Activated CD8-positive, alpha-beta memory T cell treated with anti-CD3 and anti-CD28 coated beads, Interleukin-2, amount 50 U/mL, for 4 hours (primary cell): ENCODE results near the gene PLCH1.

ENCODE experiments used
- DNase-seq: peaks from one replicate; pipeline ENCODE4 v3.0.0-alpha.2; 2020

PLCH1 gene

DNA sequence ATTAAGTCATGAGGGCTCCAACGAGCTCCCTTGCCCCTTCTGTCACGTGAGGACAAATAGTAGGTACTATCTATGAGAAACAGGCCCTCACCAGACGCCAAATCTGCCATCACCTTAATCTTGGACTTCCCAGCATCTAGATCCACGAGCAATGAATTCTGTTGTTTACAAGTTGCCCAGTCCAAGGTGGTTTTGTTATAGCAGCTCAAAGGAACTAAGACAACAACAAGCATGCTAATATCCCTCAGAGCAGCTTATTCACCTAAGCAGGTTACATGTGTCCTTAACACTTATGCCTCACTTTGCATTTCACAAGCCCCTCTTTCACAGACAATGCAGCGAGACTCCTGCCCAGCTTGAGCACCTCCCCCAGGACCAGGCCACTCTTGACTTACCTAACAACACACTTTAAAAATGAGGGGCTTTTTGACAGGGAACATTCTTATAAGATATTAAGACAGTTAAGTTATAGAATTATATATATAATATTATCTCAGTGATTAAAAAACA is 219.5 kb downstream of the PLCH1 start:
- DNase-seq: no peak

DNA sequence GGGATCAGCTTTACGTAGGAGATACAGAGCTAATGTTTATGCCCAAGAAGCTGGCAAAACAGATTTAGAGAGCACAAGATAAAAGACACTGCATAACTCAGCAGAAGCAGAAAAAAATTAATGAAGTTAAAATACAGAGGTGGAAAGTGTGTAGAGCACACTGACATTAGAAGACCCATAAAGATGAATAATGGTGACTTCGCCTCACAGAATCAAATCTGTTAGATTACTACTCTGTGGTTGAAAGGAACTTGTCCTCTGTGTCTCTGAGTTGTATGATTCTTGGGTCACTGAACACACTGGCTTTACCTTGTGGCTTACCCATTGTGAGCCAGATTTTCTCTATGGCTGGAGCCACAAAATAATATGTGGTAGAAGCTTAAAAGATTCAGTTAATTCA is 224.4 kb downstream of the PLCH1 start:
- no peak for DNase-seq

DNA sequence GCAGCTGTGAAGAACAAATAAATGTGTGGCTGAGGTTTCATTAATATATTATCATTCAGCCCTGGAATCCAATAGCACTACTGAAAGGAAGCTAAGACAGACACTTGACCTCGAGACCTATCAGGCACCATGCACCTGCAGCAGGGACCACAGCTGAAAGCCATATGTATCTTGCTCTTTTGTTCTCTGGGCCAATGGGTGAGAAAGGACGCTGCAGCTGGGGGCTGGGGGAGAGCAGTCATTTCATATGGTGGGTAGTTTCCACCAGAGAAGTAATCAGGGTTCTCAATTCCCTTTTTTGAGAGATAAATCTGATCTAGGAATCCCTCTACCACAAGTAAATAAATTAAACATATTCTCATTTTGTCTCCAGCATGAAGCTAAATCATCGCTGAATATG is 225.8 kb downstream of the PLCH1 start:
- DNase-seq: no peak

DNA sequence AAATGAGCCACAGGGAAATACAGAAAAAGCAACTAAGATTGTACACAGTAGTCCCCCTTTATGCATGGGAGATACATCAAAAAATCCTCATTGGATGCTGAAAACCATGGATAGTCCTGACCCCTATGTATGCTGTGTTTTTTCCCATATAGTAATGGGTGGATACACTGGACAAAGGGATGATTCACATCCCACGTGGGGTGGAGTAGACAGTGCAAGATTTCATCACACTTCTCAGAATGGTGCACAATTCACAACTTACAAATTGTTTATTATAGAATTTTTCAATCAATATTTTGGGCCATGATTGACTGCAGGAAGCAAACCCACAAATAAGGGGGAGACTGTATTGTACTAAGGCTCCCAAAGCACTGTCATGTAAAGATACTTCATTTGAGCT is 227.0 kb downstream of the PLCH1 start:
- DNase-seq: no peak

DNA sequence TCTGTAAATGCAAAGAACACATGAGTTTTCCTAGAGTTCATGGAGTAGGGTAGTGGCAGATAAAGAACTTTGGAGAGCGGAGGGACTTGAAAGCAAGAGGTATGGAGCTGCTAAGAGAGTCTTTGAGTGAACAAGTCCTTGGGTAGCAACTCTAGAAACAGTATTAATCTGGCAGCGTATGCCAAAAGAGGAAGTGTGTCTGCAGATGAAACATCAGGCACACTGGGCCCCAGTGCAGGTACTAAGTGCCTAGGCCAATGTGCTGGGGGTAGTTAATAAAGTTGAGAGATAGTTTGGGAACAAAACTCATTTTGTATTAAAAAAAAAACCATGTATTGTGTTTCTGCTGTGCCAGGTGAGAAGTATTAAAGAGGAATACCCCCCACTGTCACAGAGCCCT is 228.4 kb downstream of the PLCH1 start:
- no peak for DNase-seq

DNA sequence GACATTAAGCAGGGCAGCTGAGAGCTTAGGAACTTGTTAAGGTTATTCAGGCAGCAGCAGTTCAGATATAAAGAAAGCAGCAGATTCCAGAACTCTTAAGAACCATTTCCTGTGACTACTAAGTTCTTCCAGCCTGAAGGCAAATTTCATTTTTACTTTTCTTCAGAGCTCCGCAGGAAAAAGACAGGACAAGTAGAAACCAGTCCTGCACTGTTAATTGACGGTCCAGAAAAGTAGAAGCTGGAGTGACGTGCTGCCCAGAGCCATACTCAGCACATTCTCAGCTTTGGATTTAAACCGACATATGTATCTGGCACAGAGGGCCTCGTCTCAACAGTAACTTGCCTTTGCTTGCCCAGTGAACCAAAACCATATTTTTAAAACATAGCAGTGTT is 232.0 kb downstream of the PLCH1 start:
- no peak for DNase-seq

DNA sequence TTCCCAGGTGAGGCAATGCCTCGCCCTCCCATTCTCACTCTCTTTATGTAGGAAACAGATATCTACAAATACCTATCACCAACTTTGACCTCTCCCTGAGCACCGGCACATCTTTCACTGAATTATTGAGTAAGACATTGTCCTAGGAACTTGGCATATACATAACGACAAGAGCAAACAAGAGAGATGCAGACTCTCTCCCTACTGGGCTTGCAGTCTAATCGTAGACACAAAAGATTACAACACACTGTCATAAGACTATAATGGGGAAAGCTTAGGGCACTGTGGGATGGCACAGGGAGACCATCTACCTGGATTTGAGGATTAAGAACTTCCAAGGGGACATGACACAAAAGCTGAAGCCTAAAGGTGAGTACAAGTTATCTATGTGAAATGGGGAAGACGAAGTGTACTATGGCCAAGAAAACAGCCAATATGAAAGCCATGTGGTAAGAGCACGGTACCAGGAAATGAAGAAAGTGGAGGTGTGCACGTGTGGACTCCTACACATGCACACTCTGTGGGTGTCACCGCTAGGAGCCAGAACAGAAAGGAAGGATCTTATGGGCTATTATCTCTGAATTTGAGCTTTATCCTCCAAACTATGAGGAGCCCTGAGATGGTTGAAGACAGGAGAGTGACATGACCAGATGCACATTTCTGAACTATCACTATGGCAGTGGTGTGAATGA is 232.6 kb downstream of the PLCH1 start:
- DNase-seq: no peak

DNA sequence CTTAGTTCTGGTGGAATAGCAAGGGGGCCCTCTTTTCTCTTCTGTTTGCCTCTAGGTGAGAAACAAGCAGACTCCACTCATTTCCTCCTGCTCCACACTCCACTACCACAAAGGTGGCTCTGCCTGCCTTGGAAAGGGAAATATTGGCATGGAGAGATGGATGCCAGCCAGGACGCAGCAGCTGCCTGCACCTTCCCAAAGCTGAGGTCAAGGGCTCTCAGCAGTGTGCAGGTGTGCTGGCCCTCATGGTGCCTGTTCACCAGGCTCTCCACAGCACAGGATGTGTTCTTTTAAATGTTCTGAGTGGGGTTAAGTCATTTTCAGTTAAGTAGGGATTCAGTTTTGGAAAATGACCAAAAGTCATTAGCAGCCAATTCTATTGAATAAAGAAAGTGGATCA is 240.2 kb downstream of the PLCH1 start:
- DNase-seq: no peak

DNA sequence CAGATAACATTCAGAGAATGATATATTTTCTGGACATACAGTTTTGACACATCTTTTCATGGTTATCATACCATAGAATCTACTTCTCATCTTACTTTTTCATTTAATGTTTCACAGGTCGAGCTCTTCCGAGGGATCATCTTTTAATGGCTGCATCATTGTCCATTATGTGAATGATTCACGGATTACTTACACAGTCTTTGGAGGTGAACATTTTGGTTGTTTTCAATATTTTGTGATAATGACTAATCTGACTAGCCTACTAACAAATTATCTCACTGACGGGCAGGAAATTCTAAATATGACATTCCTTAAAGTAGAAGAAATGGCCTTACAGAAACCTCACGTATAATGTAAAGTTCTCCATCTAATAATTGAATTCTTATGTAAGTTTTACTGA is 242.2 kb downstream of the PLCH1 start:
- no peak for DNase-seq

DNA sequence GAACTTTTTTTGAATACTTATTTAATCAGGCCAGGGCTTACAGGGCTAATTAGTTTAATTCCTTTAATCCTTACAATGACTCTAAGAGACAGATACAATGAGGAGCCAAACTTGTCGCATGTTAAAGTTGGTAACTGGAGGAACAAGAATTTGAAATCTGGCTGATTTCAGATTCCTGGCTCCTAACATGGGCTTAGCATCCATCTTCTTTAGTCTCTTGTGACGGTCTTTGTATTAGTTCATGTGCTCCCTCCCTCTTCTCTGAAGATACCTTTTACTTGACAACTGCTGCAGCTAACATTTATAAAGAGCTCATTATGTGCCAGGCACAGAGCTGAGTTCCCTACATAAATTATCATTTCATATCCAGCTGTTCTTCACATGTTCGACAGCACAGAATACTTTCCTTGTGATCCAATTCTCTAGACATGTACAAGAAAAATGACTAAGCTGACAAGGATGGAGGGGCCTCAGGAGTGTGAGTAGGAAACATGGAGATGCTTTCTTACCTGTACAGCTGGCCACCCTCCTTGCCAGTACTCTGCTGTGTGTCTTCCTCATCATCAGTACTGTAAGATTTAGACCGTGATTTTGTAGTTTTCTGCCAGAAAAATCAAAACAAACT is 244.6 kb downstream of the PLCH1 start:
- DNase-seq: no peak

DNA sequence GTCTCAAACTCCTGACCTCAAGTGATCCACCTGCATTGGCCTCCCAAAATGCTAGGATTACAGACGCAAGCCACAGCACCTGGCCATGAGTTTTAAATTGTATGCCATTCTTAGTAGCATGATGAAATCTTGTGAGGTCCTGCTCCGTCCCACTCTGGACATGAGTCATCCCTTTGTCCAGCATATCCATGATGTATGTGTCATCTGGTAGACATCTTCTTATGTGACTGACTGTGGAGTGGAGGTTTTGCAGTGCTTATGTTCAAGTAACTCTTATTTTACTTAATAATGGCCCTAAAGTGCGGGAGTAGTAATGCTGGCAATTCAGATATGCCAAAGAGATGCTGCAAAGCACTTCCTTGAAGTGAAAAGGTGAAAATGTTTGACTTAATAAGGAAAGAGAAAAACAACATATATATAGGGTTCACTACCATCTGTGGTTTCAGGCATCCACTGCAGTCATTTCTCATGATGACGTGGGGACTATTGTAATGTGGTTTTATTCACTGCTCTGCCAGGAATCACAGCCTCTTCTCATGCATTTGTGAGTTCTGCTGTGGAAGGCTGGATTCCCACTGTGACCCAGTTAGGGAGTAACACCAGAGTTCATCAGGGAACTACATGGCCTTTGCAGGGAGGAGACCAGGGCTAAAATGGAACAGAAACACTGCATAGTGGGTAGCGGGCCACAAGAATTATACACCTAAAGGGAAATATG is 246.8 kb downstream of the PLCH1 start:
- no peak for DNase-seq

DNA sequence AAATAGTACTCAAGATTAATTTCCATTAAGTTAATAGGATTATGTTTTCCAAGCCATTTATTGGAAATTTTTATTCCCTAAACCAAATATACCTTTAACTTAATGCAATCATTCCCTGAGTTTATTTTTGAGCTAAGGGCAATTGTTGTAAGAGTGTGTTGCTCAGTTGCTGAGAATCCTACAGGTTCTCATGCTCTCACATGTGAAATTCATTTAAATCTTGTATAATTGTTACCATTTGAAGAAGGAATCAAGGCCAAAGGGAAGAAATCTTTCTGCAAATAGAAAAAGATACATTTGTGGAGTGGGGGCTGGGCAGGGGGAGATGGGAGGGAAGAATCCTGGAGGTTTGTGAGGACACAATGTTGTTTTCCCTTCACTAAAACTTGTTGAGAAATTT is 248.7 kb downstream of the PLCH1 start:
- DNase-seq: no peak

DNA sequence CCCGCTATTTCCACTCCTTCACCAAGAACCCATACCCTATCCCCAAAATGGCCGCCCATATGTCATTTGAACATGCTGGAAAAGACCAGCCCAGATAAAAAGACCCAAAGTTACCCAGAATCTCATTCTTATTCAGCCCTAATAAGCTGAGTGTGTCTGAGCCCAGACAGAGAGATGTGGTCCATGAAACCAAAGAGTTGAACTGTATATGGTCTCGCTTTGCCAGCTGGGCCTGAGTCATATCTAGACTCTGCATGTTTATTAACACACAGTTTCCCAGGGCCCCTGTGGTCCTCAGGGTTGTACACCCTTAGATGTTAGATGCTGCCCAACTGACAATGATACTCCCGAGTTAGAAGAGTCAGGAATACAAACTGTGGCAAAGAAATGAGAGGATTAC is 249.5 kb downstream of the PLCH1 start:
- no peak for DNase-seq

DNA sequence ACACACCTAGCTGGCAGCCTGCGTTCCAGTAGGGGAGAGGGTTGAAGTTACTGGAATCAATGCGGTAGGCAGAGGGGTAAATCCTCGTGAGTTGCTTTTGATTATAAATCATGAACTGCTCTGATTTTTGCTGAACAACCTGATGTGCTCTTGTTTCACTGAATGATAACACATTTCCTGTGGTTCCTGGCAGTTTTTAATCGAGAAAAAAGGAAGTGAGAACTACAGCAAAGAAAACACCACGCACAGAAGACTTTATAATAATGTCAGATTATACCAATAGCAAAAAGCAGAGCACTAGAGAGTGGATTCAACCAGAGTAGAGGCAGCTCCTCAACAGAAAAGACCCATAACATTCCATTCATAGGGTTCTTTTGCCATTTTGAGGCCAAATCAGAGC is 250.5 kb downstream of the PLCH1 start:
- DNase-seq: no peak

DNA sequence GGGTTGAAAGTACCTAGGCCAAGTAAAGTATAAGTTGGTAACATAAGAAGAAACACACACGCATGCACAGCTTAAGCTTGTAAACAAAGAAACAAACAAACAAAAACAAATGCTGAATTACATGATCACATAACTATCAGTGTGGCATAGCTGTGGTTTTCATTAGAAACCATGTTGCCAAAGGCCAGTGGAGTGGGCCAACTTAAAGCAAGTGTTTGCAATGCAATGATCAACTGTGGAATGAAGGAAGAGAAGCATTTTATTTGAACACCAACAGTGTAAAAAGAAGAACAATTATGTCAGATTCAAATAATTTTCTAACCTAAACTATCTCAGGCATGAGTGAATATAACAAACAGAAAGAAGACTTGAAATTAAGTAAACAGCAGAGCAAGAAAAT is 252.0 kb downstream of the PLCH1 start:
- DNase-seq: no peak

DNA sequence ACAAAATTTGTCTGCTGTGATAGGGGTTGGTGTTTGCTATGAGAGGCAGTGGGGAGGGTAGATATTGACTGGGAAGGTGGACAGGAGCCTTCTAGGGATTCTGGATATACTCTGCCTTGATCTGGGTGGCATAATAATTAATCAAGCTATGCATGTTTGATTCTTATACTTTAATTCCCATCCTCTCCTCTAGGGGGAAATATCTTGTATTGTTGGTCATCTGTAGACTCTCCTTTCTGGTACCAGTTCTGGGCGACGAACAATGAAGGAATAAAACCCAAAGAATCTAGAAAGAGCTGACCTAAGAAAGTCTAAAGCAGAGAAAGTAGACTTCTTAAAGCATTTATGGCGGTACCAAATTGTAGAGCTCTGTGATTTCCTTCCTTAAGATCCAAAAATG is 253.2 kb downstream of the PLCH1 start:
- no peak for DNase-seq

DNA sequence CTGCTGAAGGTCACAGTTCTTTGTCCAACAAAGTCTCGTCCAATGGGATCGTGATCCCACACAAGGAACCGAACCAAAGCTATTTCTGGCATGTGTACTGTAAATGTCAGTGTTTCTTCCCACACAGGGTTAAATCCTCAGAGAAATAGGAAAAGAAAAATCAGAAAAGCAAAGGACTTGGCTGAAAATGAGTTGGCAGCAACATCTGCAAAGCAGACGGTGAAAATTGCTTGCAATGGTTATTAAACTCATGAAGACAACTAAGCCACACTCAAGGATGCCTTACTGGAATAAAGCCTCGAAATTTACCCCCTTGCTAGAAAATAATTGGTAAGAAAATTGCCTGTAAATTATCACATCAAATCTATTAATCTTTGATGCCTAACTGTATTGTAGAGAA is 256.2 kb downstream of the PLCH1 start:
- no peak for DNase-seq

DNA sequence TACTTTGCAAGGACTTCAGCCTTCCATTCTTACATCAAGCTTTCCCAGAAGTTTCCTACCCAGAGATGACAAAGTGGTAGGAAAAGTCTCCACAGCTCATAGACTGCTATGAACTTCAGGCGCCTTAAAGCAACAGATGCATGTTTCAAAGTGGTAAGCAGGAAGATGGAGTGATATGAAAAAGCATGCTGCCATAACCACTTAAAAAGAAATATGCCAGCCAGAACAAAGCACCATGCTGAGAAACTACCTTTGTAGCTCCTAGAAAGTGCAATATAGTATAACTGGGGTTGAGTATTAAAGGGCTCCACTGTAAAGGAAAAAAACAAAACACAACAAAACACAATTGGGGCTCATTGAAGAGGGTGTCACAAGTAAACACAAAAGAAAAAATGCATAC is 259.0 kb downstream of the PLCH1 start:
- no peak for DNase-seq

DNA sequence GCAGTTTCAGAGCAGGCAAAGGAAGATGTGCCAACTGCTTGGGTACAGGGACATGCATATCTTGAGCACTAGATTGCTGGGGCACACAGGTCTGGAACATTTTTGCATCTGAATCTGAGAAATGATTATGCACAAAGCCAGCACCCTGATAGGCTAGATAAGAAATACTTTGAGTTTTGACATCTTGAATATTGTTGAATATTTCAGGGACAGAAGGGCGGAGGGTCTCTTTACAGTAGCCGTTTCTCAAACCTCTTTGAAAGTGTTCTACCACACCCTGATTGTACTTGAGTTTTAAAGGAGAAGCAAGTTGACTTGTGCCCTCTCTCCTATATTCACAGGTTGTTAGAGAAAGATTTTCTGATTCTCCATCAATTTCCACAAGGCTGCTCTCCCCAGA is 263.3 kb downstream of the PLCH1 start:
- no peak for DNase-seq

DNA sequence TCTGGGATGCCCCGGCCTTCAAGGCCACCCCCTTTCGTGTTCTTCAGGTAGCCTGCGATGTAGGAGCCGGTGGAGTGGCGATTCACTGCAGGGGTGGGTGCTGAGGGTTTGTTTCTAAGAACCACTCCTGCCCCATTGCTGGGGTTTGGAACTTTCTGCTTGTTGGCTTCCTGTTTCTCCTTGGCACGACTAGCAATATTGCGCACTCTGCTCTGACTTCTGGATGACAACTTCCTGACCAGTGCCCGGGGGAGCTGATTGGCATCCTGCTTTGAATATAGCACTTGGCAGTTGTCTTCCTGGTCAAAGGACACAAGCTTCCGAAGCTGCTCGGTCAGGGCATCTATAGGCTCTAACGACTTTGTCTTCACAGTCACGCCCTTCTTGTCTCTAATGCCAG is 263.8 kb downstream of the PLCH1 start:
- no peak for DNase-seq

DNA sequence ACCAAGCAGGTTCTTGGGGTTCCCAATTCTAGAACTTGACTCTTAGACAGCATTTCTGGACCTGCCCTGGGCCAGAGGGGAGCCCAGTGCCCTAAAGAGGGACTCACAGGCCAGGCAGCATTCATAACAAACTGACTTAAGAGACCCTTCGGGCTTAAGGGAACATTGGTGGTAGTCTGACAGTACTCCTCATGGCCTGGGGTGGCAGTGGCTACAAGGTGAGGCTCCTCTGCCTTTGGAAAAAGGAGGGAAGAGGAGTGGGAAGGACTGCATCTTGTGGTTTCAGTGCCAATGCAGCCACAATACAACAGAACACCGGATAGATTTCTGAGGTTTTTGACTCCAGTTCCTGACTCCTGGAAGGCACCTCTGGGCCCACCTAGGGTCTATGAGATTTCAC is 279.2 kb downstream of the PLCH1 start:
- DNase-seq: no peak

DNA sequence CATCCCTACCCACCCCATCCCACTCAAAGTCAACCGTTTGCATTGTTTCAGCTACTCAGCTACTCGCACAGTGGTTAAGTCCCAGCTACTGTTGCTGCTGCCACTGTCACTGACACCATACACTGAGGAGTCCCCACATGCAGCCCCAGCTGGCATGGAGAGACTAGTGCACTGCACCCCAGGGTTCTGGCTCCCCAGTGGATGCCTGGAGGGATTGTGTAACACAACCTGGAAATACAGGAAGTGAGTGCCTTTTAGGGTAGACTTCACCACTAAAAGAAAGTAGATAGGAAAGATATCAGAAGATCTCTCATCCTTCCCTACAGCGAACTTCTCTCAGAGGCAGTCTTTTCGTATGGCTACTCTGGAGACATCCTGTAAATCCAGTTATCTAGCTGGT is 282.2 kb downstream of the PLCH1 start:
- DNase-seq: no peak

DNA sequence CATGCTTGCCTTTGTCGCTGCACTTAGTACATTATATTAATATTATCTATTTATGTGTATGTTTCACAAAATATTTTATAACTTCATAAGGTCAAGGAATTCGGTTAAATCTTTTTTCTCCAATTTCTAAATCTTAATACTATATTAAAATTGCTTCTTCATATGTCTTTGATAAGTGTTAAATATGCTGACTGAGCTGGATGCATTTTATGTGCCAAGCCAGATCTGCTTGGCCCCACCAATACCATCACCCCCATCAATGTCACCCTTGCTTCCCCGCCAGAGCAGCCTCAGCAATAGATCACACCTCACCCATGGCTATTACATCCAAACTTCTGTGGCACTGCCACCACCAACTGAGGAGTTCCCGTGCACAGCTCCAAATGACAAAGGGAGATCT is 287.3 kb downstream of the PLCH1 start:
- no peak for DNase-seq

DNA sequence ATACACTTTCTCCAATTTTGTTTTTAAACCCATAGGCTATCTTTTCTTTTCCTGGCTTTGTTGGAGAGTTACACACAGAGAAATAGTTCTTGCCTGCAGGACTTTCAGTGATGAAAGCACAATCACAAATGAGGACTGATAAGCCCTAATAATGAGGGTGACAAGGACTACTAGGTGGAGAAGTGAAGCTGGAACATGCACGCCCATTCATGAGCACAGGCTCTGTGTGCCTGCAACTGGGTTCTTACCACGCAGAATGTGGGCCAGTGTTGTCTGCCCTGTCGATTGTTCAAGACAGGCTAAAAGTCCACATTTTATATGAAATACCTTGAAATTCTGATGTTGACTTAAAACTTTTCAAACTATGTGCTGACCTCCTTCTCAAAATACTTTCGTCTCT is 289.1 kb downstream of the PLCH1 start:
- no peak for DNase-seq
